K562 (cell line): ENCODE measurements around the gene TGM1. TPM values are rescaled to one million over a fixed set of nuclear protein-coding genes. Genes with fewer than 3 reads are reported as not detected.

Experiments used
- ATAC-seq: fragments of 200-7000 bp; cut with Tn5 transposase; 3 replicates; pipeline ENCODE4 v1.9.1; 2020; ENCODE audit warnings: moderate library complexity
- BruUV-seq: library from RNA; stranded (reverse); fragments of 400-500 nt; replicated peaks from 2 replicates; lab custom pipeline; 2021; lab: Mats Ljungman, UMichigan
- CTCF ChIA-PET: fragments of 300-600 bp; formaldehyde crosslinking; extraction: SDS; loops from one replicate; lab custom pipeline; 2021; ENCODE audit warnings: low intra/inter-chr PET ratio; lab: Yijun Ruan, JAX
- POLR2A ChIA-PET: fragments of 300-600, 350-650 bp; sonication (Branson Sonifier 250); formaldehyde crosslinking; extraction: SDS; loops from one replicate; lab custom pipeline; 2021; ENCODE audit warnings: antibody characterized with exemption, inconsistent platforms; lab: Yijun Ruan, JAX
- DNase-seq, 4 experiments: peaks; one replicate each; pipeline versions ENCODE4 v3.0.0 to v3.0.0-alpha.2; 2011 to 2018; ENCODE audit warnings: low spot score in 3 of 4, mixed read lengths in 3 of 4; ENCODE audit errors: extremely low read depth in 1 of 4
- FAIRE-seq: peaks from 2 replicates; lab custom pipeline; 2011; peaks lifted over from hg19 to GRCh38; lab: Jason Lieb, UNC
- H2AFZ ChIP-seq: 2 replicates; pipeline ENCODE4 v1.6.0; 2011; ENCODE audit warnings: low read depth, low read length, control low read depth, inconsistent platforms
- H3K27ac ChIP-seq: fragments of 200-600 bp; 3 replicates; pipeline ENCODE4 v1.8.0; 2011; ENCODE audit warnings: low read depth, mild to moderate bottlenecking, control low read depth, inconsistent platforms, low read length, moderate library complexity, mixed read lengths; ENCODE audit errors: extremely low read depth
- H3K27me3 ChIP-seq, 2 experiments: fragments of 300-600 bp in 1 of 2; 2 replicates in 1 of 2; 3 replicates in 1 of 2; pipeline versions ENCODE4 v1.6.0 to v1.8.0; 2011; ENCODE audit warnings: inconsistent platforms in 2 of 2, low read length in 2 of 2, mild to moderate bottlenecking in 1 of 2, mixed read lengths in 1 of 2, moderate library complexity in 1 of 2; ENCODE audit not compliant: control insufficient read depth in 2 of 2, insufficient read depth in 2 of 2
- H3K36me3 ChIP-seq: fragments of 300-600 bp; 3 replicates; pipeline ENCODE4 v1.8.0; 2011; ENCODE audit warnings: mild to moderate bottlenecking, low read length, inconsistent platforms; ENCODE audit not compliant: control insufficient read depth, insufficient read depth
- H3K4me1 ChIP-seq, 2 experiments: fragments of 200-600 bp in 1 of 2; replicated peaks in 1 of 2; 2 replicates in 1 of 2; 3 replicates in 1 of 2; pipeline versions ENCODE4 v1.5.1 to v1.8.0; 2011; ENCODE audit warnings: inconsistent platforms in 2 of 2, low read length in 2 of 2, mild to moderate bottlenecking in 1 of 2, mixed read lengths in 1 of 2, moderate library complexity in 1 of 2; ENCODE audit not compliant: control insufficient read depth in 2 of 2, insufficient read depth in 2 of 2
- H3K4me2 ChIP-seq: 2 replicates; pipeline ENCODE4 v1.6.1; 2011; ENCODE audit warnings: low read length, control low read depth, inconsistent platforms, mixed read lengths; ENCODE audit not compliant: insufficient read depth
- H3K4me3 ChIP-seq: fragments of 200-600 bp; sonication (generic), shearing (Covaris generic); 2 replicates; pipeline ENCODE4 v1.5.1; 2016; ENCODE audit warnings: control low read depth, inconsistent platforms
- H3K79me2 ChIP-seq: fragments of 200-600 bp; 3 replicates; pipeline ENCODE4 v1.8.0; 2011; ENCODE audit warnings: low read length, inconsistent platforms; ENCODE audit not compliant: control insufficient read depth, insufficient read depth
- H3K9ac ChIP-seq, 2 experiments: 2 replicates each; pipeline versions ENCODE4 v1.6.0 to v1.6.1; 2011; ENCODE audit warnings: low read depth in 2 of 2, low read length in 2 of 2, control low read depth in 1 of 2, inconsistent platforms in 1 of 2, mild to moderate bottlenecking in 1 of 2, mixed read lengths in 1 of 2; ENCODE audit not compliant: insufficient read depth in 1 of 2
- H3K9me1 ChIP-seq: one replicate; pipeline ENCODE4 v1.6.0; 2011; ENCODE audit warnings: inconsistent platforms, mild to moderate bottlenecking, low read length, moderate library complexity; ENCODE audit not compliant: control insufficient read depth, insufficient read depth
- H3K9me3 ChIP-seq: replicated peaks from 2 replicates; pipeline ENCODE4 v1.5.1; 2011; ENCODE audit warnings: low read depth, low read length, inconsistent platforms; ENCODE audit not compliant: control insufficient read depth, insufficient read depth
- H4K20me1 ChIP-seq: replicated peaks from 2 replicates; pipeline ENCODE4 v1.6.1; 2011; ENCODE audit warnings: low read length, inconsistent platforms, mixed read lengths; ENCODE audit not compliant: control insufficient read depth, insufficient read depth
- CSDE1 ChIP-seq, 2 experiments: fragments of 450-650 bp; IDR thresholded peaks; 2 replicates each; pipeline ENCODE4 v1.6.1; 2016; ENCODE audit warnings: mild to moderate bottlenecking in 1 of 2
- ELF2 ChIP-seq: fragments of 250-450 bp; sonication (Bioruptor Pico); IDR thresholded peaks from 2 replicates; pipeline ENCODE4 v1.5.0; 2021; ENCODE audit warnings: mild to moderate bottlenecking
- IRF2 ChIP-seq: sonication (generic); formaldehyde crosslinking; IDR thresholded peaks from 2 replicates; pipeline ENCODE4 v1.8.1; 2022; ENCODE audit warnings: mild to moderate bottlenecking, missing genetic modification reagents
- KDM2B ChIP-seq: fragments of 250-450 bp; sonication (Bioruptor Pico); IDR thresholded peaks from 2 replicates; pipeline ENCODE4 v1.8.0; 2021; ENCODE audit warnings: mild to moderate bottlenecking, moderate library complexity
- TCF3 ChIP-seq: sonication (generic); formaldehyde crosslinking; IDR thresholded peaks from 2 replicates; pipeline ENCODE4 v1.4.0; 2020; ENCODE audit warnings: mild to moderate bottlenecking, missing genetic modification reagents
- TEAD4 ChIP-seq, 2 experiments: sonication (generic) in 1 of 2; formaldehyde crosslinking in 1 of 2; IDR thresholded peaks; 2 replicates each; pipeline versions ENCODE4 v1.6.1 to v1.8.0; 2012 to 2022; ENCODE audit warnings: borderline replicate concordance in 1 of 2, inconsistent platforms in 1 of 2, low read length in 1 of 2, mild to moderate bottlenecking in 1 of 2, missing genetic modification reagents in 1 of 2
- ZBTB26 ChIP-seq: fragments of 450-650 bp; formaldehyde crosslinking; IDR thresholded peaks from 2 replicates; pipeline ENCODE4 v1.4.0; 2022; ENCODE audit warnings: missing genetic modification characterization
- ZFP91 ChIP-seq: sonication (generic); formaldehyde crosslinking; IDR thresholded peaks from 2 replicates; pipeline ENCODE4 v1.8.0; 2022; ENCODE audit warnings: mild to moderate bottlenecking, missing genetic modification reagents
- ZNF184 ChIP-seq: sonication (generic); formaldehyde crosslinking; IDR thresholded peaks from 2 replicates; pipeline ENCODE4 v1.5.0; 2020; ENCODE audit warnings: missing genetic modification reagents
- ZNF407 ChIP-seq: fragments of 450-650 bp; IDR thresholded peaks from 2 replicates; pipeline ENCODE4 v1.6.1; 2016; ENCODE audit warnings: low read depth
- WGBS: fragments of 100-300 bp; shearing (Covaris generic); methylation state at CpG from one replicate; pipeline ENCODE4 v1.1.6; 2016; ENCODE audit warnings: low coverage, mixed read lengths; ENCODE audit not compliant: insufficient coverage; ENCODE audit errors: missing lambda C conversion rate; 5-methylcytosine and 5-hydroxymethylcytosine counted together
- in situ Hi-C: fragments of 300-500 bp; cut with MboI; formaldehyde crosslinking; loops from 4 replicates; pipeline ENCODE4 v1.15.0; 2018; ENCODE audit warnings: inconsistent platforms, mixed read lengths
- intact Hi-C: fragments of 100-400 bp; cut with micrococcal nuclease; formaldehyde crosslinking; loops from 2 replicates; pipeline ENCODE4 v1.14.2; 2022
- polyA plus RNA-seq, 8 experiments: library from polyadenylated mRNA; depleted of rRNA in 4 of 8; stranded (reverse) in 5 of 8; unstranded in 3 of 8; fragments of >200 nt; fragmentation: Nextera tagmentation in 2 of 8; fragmentation: Illumina TruSeq in 1 of 8; extraction: Ambion mirVana in 2 of 8; extraction: Trizol in 1 of 8; gene quantifications; 2 replicates each; pipeline versions ENCODE4 v1.2.1 to v1.2.3, GENCODE V29; 2011 to 2014; ENCODE audit warnings: inconsistent platforms in 1 of 8, missing spikeins in 1 of 8
- total RNA-seq, 7 experiments: library from RNA; depleted of rRNA in 6 of 7; stranded (reverse); fragments of >200 nt in 6 of 7; fragmentation: Illumina TruSeq in 2 of 7; extraction: Trizol in 2 of 7; gene quantifications; 2 replicates each; pipeline versions ENCODE4 v1.2.1 to v1.2.3, GENCODE V29; 2011 to 2021; ENCODE audit warnings: low replicate concordance in 1 of 7

TGM1 gene
- total and polyA plus RNA-seq, 9 of the 15 experiments (the other 6 are each of a cell fraction or from before 2014, with no cell fraction given) = 0.13 to 4.4 (median 0.88) TPM

DNA sequence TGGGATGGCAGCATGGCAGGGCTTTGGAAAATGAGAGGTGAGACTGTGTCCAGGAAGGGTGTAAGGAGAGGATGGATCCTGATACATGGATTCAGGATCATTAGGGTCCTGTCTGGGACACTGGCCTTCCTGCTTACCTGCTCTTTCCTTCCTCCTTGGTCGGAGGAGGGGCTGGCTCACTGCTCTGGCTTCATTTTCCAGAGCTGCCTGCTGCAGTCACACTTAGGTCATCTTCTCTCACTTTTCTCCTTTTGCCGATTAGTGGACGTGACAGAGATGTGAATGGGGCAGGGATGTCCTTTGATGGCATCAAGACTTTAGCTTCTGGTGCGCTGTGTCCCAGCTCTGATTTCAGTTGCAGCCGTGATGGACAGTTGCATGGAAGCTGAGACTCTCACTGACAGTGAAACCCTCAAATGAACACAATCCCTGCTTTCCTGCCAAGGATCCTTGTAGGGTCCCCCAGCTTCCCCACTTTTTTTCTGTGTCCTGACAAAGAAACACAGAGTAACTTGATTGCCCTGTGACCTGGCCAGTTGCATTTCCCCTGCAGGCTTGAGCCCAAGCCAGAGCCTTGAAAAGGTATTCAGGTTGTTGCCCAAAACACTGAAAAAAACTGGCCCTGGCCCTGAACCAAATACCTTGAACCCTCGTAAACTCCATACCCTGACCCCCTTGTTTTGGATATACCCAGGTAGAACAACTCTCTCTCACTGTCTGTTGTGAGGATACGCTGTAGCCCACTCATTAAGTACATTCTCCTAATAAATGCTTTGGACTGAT is 45.6 kb upstream of the TGM1 start:
- no peaks in the 10 kb centered on the region for H3K27me3 ChIP-seq
- DNase-seq = no peak
- H3K27ac ChIP-seq = no peak overlapping the region
- no peaks in the 10 kb centered on the region for H4K20me1 ChIP-seq
- no peak overlapping the region for H3K4me3 ChIP-seq
- no peaks in the 10 kb centered on the region for H3K9me1 ChIP-seq
- no peak overlapping the region for H3K9ac ChIP-seq
- no TSS peak for BruUV-seq
- ATAC-seq = no peak
- CTCF ChIA-PET = interaction anchor here (1.2 kb wide), 1 partner anchor 66 kb away, joined by 5 read pairs; the partner anchor contains the start of gene TINF2
- no peak overlapping the region for H3K4me2 ChIP-seq
- POLR2A ChIA-PET = interaction anchor here (0.6 to 1.8 kb wide), 8 partner anchors 9 to 469 kb away, joined by 3 to 6 read pairs (median 4); partner anchors contain the start of genes DHRS1, NOP9, PCK2 and TINF2
- WGBS = 70% methylated on average over 6 of the region's 7 CpGs
- H2AFZ ChIP-seq = no peak overlapping the region
- intact Hi-C loops = no loop called here
- H3K79me2 ChIP-seq = no peaks in the 10 kb centered on the region
- H3K36me3 ChIP-seq = peaks cover 63% of the 10 kb centered on the region; the same call in 2 of the 3 replicates
- H3K9me3 ChIP-seq = no peaks in the 10 kb centered on the region
- in situ Hi-C loops = no loop called here
- H3K4me1 ChIP-seq = peaks cover 2 to 4% of the 10 kb centered on the region in 2 experiments; a peak in 2 of 5 replicates
- no peak for FAIRE-seq
- TF ChIP-seq IRF2 (CRISPR knock-in tag) (no peak), ELF2 (CRISPR knock-in tag) (no peak), ZFP91 (CRISPR knock-in tag) (no peak), TCF3 (CRISPR knock-in tag) (no peak), CSDE1 (IDR thresholded peaks at IDR 0.05) (no peak), TEAD4 (IDR thresholded peaks at IDR 0.05; ENCODE audit: low read length) (no peak), TEAD4 (CRISPR knock-in tag; IDR thresholded peaks at IDR 0.05; ENCODE audit: borderline replicate concordance) (no peak), ZNF407 (no peak), ZBTB26 (CRISPR knock-in tag) (no peak), ZNF184 (CRISPR knock-in tag) (no peak), KDM2B (CRISPR knock-in tag) (no peak)
